ENCODE data around the gene CACNA1G. TPM values are rescaled to one million over a fixed set of nuclear protein-coding genes. Genes with fewer than 3 reads are reported as not detected.

CACNA1G gene
- total RNA-seq, 1 donor from 2014 or later = 0.05 TPM

DNA sequence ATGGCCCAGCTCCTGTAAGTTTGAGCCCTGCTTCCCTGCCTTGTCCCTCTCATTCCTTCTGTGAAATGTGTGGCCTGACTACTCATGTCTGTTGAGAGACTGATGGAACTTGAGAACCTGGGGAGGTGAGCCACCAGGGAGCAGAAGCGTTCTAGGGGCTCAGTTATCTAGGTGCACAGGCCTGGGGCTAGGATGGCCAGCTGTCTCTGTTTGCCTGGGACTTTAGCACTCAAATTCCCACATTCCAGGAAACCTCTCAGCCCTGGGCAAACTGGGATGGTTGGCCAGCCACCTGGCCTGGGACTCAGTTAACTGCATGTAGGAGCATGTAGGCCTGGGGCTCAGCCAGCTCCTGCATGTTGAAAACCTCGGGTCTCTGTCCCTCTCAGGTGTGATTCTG is 37.3 kb upstream of the CACNA1G start:
- intact Hi-C loops (cut with micrococcal nuclease) = no loop called here
- Mint-ChIP-seq H3K9me3 (no peaks in the 10 kb centered on the region), H3K27me3 (ENCODE audit: insufficient read depth) (peaks cover 4% of the 10 kb centered on the region), H3K4me1 (ENCODE audit: low read depth) (no peaks in the 10 kb centered on the region), H3K36me3 (ENCODE audit: low read depth) (no peaks in the 10 kb centered on the region), H3K4me3 (no peak overlapping the region), H3K27ac (no peak overlapping the region)
- no peak for DNase-seq (ENCODE audit: low spot score)

DNA sequence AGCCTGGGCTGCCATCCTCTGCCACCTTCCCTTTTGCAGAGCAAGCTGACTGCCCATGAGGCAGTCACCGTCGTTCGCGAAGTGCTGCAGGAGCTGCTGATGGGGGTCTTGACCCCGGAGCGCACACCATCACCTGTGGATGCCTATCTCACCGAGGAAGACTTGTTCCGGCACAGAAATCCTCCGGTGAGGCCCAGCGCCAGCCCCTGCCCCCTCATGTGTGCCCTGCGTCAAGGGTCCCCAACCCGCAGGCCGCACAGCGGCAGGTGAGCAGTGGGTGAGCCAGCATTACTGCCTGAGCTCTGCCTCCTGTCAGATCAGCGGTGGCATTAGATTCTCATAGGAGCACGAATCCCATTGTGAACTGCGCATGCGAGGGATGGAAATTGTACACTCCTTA is 35.7 kb upstream of the CACNA1G start:
- no peaks in the 10 kb centered on the region for H3K9me3 Mint-ChIP-seq
- H3K4me3 Mint-ChIP-seq = no peak overlapping the region
- no peak for DNase-seq (ENCODE audit: low spot score)
- no peak overlapping the region for H3K27ac Mint-ChIP-seq
- no peaks in the 10 kb centered on the region for H3K4me1 Mint-ChIP-seq (ENCODE audit: low read depth)
- no peaks in the 10 kb centered on the region for H3K36me3 Mint-ChIP-seq (ENCODE audit: low read depth)
- peaks cover 5% of the 10 kb centered on the region for H3K27me3 Mint-ChIP-seq (ENCODE audit: insufficient read depth)
- intact Hi-C loops (cut with micrococcal nuclease) = no loop called here

DNA sequence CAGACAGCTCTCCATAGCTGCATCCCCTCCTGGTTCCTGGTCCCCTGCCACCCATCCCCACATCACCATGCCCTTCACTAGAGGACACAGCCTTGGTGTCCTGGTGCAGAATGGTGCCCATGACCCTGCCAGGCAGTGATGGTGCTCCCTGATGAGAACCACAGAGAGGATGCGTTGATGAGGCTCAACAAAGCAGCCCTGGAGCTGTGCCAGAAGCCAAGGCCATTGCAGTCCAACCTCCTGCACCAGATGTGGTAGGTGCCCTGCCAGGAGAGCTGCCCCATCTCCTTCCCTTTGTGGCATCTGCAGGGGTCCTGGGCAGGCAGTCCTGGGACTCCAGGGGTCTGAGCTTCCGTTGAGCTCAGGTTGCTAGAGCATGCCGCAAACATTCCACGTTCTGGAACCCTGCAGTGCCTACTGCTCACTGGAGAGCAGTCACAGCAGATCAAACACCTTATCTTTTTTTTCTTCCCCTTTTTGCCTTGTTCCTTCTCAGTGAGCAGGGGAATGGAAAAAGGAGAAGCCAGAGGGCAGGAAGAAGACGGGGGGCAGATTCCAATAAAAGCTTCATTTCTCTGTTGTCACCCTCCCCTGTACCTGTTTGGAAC is 33.3 kb upstream of the CACNA1G start:
- Mint-ChIP-seq H3K4me3 (no peak overlapping the region), H3K27me3 (ENCODE audit: insufficient read depth) (peaks cover 21% of the 10 kb centered on the region), H3K4me1 (ENCODE audit: low read depth) (no peaks in the 10 kb centered on the region), H3K27ac (no peak overlapping the region), H3K36me3 (ENCODE audit: low read depth) (no peaks in the 10 kb centered on the region), H3K9me3 (no peaks in the 10 kb centered on the region)
- intact Hi-C loops (cut with micrococcal nuclease) = no loop called here
- no peak for DNase-seq (ENCODE audit: low spot score)

DNA sequence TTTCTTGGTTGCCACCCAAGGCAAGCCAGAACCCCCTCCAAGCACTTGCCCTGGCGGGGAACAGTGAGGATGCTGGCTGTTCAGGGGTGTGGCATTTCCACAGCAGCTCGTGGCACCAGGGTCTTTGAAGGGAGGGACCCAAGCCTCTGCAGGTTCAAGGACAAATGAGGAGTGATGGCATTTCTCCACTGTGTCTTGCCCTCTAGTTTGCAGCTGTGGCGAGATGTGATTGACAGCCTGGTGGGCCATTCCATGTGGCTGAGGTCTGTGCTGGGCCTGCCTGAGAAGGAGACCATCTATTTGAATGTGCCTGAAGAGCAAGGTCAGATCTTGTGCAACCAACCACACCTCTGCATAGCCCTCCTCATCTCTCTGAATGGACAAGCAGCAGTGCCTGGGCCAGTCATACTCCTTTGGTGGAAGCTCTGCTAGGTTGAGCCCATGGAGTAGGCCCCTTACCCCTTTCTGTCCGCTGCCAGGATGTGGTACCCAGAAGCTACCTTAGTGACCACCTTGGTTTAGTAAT is 32.5 kb upstream of the CACNA1G start:
- no peak overlapping the region for H3K27ac Mint-ChIP-seq
- DNase-seq (ENCODE audit: low spot score) = no peak
- H3K4me3 Mint-ChIP-seq = no peak overlapping the region
- no peaks in the 10 kb centered on the region for H3K36me3 Mint-ChIP-seq (ENCODE audit: low read depth)
- H3K9me3 Mint-ChIP-seq = no peaks in the 10 kb centered on the region
- H3K27me3 Mint-ChIP-seq (ENCODE audit: insufficient read depth) = peaks cover 27% of the 10 kb centered on the region
- intact Hi-C loops (cut with micrococcal nuclease) = no loop called here
- H3K4me1 Mint-ChIP-seq (ENCODE audit: low read depth) = no peaks in the 10 kb centered on the region

DNA sequence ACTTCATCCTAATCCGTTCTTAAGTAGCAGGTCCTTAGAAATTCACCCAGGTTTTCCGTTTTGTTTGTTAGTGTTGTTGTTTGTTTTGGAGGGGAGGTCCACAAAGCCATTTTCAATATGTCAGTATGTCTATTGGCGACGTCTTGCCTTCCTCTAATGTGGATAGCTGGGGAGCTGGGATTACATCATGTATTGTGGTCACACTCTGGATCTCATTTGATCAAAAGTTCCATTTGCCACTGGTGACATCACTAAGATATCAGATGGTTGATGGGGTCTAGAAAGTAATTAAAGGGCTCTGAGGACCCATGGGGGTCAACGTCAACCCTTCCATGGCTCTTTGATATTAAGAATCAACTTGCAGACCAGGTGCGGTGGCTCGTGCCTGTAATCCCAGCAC is 30.7 kb upstream of the CACNA1G start:
- Mint-ChIP-seq H3K9me3 (no peaks in the 10 kb centered on the region), H3K4me1 (ENCODE audit: low read depth) (peaks cover 4% of the 10 kb centered on the region), H3K27me3 (ENCODE audit: insufficient read depth) (peaks cover 41% of the 10 kb centered on the region), H3K36me3 (ENCODE audit: low read depth) (no peaks in the 10 kb centered on the region), H3K27ac (no peak overlapping the region), H3K4me3 (no peak overlapping the region)
- no peak for DNase-seq (ENCODE audit: low spot score)
- intact Hi-C loops (cut with micrococcal nuclease) = no loop called here

DNA sequence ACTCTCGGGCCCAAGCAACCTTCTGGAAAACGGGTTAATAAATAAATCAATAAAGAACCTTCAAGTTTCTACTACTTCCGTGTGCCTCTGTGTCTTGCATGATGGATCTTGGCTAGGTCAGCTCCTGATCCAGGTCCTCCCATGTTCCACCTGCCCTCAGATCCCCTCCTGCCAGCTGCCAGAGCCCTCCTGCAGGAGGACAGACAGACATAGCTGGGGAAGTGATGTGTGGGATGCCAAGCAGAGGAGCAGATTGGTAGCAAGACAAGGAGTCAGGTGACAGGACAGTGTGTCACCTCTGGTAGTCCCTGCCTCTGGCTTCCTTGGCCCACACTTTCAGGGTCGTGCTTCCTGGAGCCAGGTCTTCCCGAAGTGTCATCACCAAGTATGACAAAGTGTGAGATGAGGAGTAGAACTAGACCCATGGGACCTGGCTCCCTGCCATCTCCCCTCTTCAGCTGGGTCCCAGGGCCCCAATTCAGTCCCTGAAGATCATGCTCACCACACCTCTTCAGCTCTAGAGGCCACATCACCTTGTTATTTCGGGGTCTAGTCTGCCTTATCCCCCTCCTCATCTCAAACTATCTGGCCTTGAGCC is 29.0 kb upstream of the CACNA1G start:
- intact Hi-C loops (cut with micrococcal nuclease) = no loop called here
- H3K36me3 Mint-ChIP-seq (ENCODE audit: low read depth) = peaks cover 2% of the 10 kb centered on the region
- no peak overlapping the region for H3K4me3 Mint-ChIP-seq
- no peak overlapping the region for H3K27ac Mint-ChIP-seq
- no peak for DNase-seq (ENCODE audit: low spot score)
- H3K27me3 Mint-ChIP-seq (ENCODE audit: insufficient read depth) = peaks cover 47% of the 10 kb centered on the region
- no peaks in the 10 kb centered on the region for H3K9me3 Mint-ChIP-seq
- peaks cover 4% of the 10 kb centered on the region for H3K4me1 Mint-ChIP-seq (ENCODE audit: low read depth)

DNA sequence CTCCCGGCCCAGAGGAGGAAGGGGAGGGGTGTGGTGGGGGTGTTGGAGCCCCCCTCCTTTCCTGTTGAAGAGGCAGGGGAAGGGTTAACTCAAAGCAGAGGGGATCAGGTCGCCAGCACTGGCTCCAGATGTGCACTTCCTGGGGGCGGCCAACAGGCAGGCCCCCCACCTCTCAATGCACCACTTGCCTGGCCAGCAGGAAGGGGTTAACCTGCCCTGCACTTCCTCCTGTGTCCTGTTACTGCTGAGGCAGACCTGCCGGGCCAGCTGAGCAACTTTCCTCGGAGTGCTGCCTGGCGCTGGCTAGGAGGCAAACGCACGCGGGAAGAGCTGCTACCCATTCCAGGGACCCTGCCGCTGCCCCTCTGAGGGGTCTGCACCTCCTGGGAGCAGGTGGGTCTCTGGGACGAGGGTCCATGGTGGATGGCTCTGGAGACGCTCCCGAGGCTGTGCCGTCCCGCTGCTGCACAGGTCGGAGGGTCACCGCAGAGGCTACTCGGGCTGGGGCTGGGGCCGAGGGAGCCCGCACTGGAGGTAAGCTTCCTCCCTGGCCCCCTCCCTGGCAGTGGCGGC is 28.0 kb upstream of the CACNA1G start, which contains the start of gene EPN3:
Gene EPN3, plus strand, starts transcription at position 284 of the 573 bp plus-strand sequence. CDS start 3,822 bp downstream, outside the sequence.
- DNase-seq (ENCODE audit: low spot score) = no peak
- Mint-ChIP-seq H3K4me1 (ENCODE audit: low read depth) (peaks cover 4% of the 10 kb centered on the region), H3K27ac (no peak within 1 kb of the TSS), H3K9me3 (no peaks in the 10 kb centered on the region), H3K36me3 (ENCODE audit: low read depth) (peaks cover 2% of the 10 kb centered on the region), H3K27me3 (ENCODE audit: insufficient read depth) (peaks cover 47% of the 10 kb centered on the region), H3K4me3 (no peak within 1 kb of the TSS)
- intact Hi-C loops (cut with micrococcal nuclease) = no loop called here

DNA sequence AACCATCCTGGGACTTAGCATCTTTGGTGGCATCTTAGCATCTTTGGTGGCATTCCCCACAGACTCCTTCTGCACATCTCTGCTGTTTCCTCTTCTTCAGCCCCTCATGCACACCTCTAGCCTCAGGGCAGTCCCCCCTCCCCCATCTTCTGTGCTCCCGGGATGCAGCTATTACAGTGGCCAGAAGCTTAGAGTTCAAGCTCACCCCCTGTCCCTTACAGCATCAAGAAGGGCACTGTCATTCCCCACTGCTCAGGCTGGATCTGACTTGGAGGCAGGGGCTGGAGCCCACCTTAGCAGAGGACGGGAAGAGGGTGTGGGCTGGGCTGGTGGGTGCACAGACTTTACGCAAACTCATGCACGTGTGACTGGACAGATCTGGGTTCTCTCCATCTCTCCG is 27.3 kb upstream of the CACNA1G start:
- no peak for DNase-seq (ENCODE audit: low spot score)
- Mint-ChIP-seq H3K36me3 (ENCODE audit: low read depth) (peaks cover 2% of the 10 kb centered on the region), H3K9me3 (no peaks in the 10 kb centered on the region)

DNA sequence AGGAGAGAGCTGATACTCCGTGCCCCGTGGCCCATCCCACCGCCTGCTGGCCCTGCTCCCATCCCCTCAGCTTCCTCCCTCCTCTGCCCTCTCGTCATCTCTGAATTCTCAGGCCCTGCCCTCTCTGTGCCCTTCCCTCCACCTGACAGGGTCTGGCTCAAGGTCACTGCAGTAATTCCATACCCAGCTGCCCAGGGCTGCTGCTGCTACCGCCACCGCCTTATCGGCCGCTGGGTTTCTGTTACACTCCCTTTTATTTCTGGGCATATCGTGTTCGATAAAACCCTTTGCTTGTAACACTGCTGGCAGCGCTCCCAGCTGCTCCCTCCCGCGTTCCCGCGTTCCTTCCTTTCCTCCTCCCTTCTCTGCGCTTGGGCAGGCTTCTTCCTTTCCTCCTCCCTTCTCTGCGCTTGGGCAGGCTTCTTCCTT is 26.8 kb upstream of the CACNA1G start:
- Mint-ChIP-seq H3K4me3 (no peak overlapping the region), H3K27ac (no peak overlapping the region), H3K36me3 (ENCODE audit: low read depth) (peaks cover 2% of the 10 kb centered on the region), H3K4me1 (ENCODE audit: low read depth) (peaks cover 4% of the 10 kb centered on the region), H3K27me3 (ENCODE audit: insufficient read depth) (peaks cover 47% of the 10 kb centered on the region), H3K9me3 (no peaks in the 10 kb centered on the region)
- no peak for DNase-seq (ENCODE audit: low spot score)
- intact Hi-C loops (cut with micrococcal nuclease) = no loop called here

More for the DNA sequence above, 27.3 kb upstream of the CACNA1G start:
- intact Hi-C loops (cut with micrococcal nuclease) = no loop called here
- H3K27me3 Mint-ChIP-seq (ENCODE audit: insufficient read depth) = peaks cover 47% of the 10 kb centered on the region
- peaks cover 4% of the 10 kb centered on the region for H3K4me1 Mint-ChIP-seq (ENCODE audit: low read depth)
- no peak overlapping the region for H3K4me3 Mint-ChIP-seq
- H3K27ac Mint-ChIP-seq = no peak overlapping the region

DNA sequence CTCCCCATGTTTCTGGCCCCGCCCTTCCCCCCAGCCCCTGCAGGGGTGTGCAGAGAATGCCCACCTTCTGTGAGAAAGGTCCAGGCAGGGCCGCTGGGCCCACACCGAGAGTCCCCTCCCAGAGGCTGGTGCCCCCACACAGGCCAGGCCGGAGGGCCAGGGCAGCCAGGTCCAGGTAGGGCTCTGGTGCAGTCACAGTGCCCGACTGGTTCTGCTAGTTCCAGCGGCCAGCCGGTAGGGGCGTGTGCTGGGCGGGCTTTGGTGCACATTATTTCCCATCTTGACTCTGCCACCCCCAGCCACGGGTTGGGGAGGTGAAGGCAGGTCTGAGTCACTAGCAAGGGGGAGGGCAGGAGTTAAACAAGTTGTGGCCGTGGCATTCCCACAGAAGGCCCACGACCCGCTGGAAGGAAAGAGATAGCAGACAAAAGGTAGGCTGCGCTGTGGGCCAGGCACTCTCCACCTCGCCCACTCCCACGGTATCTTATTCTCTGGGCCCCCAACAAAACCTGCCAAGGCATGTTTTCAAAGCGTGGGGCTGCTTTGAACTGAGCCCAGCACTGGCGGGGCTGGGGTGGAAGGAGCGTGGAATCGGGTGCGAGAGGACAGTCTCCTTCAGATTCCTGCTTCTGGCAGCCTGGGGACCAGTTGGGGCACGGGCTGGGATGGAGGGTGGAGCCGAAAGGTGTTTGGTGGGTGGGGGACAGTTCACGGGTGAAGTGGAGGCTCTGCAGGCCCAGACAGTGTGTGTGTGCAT is 26.1 kb upstream of the CACNA1G start:
- peaks cover 44% of the 10 kb centered on the region for H3K27me3 Mint-ChIP-seq (ENCODE audit: insufficient read depth)
- intact Hi-C loops (cut with micrococcal nuclease) = no loop called here
- no peaks in the 10 kb centered on the region for H3K9me3 Mint-ChIP-seq
- H3K4me3 Mint-ChIP-seq = no peak overlapping the region
- peaks cover 2% of the 10 kb centered on the region for H3K36me3 Mint-ChIP-seq (ENCODE audit: low read depth)
- peaks cover 4% of the 10 kb centered on the region for H3K4me1 Mint-ChIP-seq (ENCODE audit: low read depth)
- no peak for DNase-seq (ENCODE audit: low spot score)
- H3K27ac Mint-ChIP-seq = no peak overlapping the region

DNA sequence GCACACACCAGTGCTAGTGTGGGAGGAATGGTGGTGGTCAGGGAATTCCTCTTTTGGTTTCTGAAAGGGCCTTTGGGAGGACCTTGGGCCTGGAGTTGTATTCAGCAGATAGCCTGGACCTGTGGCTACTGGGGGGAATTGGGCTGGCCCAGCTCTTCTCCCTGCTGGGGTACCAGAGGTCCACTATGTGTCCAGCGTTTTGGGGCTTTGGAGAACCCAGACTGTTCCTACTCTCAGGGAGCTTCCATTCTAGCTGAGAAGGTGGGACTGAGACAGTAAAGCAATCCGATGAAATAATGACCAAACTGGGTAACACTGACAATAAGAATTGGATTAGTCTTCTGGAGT is 25.6 kb upstream of the CACNA1G start:
- intact Hi-C loops (cut with micrococcal nuclease) = no loop called here
- Mint-ChIP-seq H3K9me3 (no peaks in the 10 kb centered on the region), H3K27ac (no peak overlapping the region), H3K4me3 (no peak overlapping the region), H3K4me1 (ENCODE audit: low read depth) (peaks cover 4% of the 10 kb centered on the region), H3K36me3 (ENCODE audit: low read depth) (peaks cover 2% of the 10 kb centered on the region), H3K27me3 (ENCODE audit: insufficient read depth) (peaks cover 47% of the 10 kb centered on the region)
- no peak for DNase-seq (ENCODE audit: low spot score)

DNA sequence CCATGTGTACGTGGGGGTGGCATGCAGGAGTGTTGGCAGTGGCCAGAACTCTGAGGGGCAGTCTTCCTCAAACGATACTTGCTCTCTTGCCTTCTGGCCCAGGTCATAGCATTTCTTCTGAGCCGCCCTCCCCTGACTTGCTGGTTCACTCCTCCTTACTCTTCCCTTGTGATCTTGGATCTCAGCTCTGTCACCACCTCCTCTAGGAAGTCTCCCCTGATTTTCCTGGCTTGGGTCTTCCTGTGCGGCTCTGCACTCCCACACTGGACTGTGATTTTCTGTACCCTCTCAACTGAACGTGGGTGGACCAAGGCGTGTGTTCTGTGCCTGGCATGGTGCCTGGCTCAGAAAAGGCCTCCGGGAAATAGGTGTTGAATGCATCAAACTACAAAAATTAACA is 25.1 kb upstream of the CACNA1G start:
- Mint-ChIP-seq H3K27me3 (ENCODE audit: insufficient read depth) (peaks cover 47% of the 10 kb centered on the region), H3K36me3 (ENCODE audit: low read depth) (peaks cover 2% of the 10 kb centered on the region), H3K4me3 (no peak overlapping the region), H3K4me1 (ENCODE audit: low read depth) (peaks cover 4% of the 10 kb centered on the region), H3K27ac (no peak overlapping the region), H3K9me3 (no peaks in the 10 kb centered on the region)
- DNase-seq (ENCODE audit: low spot score) = no peak
- intact Hi-C loops (cut with micrococcal nuclease) = no loop called here
